ENCODE data around the gene DCLK1.
"Not testable (repeated sequence)": the region's sequence is repeated elsewhere in the genome, so short reads cannot be mapped to it uniquely, and the experiment has no call there.

Gene DCLK1

GRCh38 chr13:36132376-36132775 is 1.2 kb upstream of the DCLK1 start:
- DNase-seq (ENCODE audit: extremely low read depth in 1 of 2, low read depth in 1 of 2): no peak

- no peak for DNase-seq (ENCODE audit: extremely low read depth in 1 of 2, low read depth in 1 of 2)
Observed at GRCh38 chr13:36131931-36132297, 732 bp upstream of the DCLK1 start.

GRCh38 chr13:36130552-36131221 is 495 bp downstream of the DCLK1 start:
- no peak for DNase-seq (ENCODE audit: extremely low read depth in 1 of 2, low read depth in 1 of 2)

- DNase-seq (ENCODE audit: extremely low read depth in 1 of 2, low read depth in 1 of 2): no peak
Observed at GRCh38 chr13:36130193-36130551, 1.0 kb downstream of the DCLK1 start.

- no peak for DNase-seq (ENCODE audit: extremely low read depth in 1 of 2, low read depth in 1 of 2)
Observed at GRCh38 chr13:36129539-36129938, 1.6 kb downstream of the DCLK1 start.

- no peak for DNase-seq (ENCODE audit: extremely low read depth in 1 of 2, low read depth in 1 of 2)
Observed at GRCh38 chr13:36126491-36126890, 4.7 kb downstream of the DCLK1 start.

GRCh38 chr13:36125841-36126240 is 5.3 kb downstream of the DCLK1 start:
- no peak for DNase-seq (ENCODE audit: extremely low read depth in 1 of 2, low read depth in 1 of 2)

GRCh38 chr13:36124236-36124822 is 6.9 kb downstream of the DCLK1 start:
- no peak for DNase-seq (ENCODE audit: extremely low read depth in 1 of 2, low read depth in 1 of 2)

GRCh38 chr13:36115306-36115705 is 15.9 kb downstream of the DCLK1 start:
- no peak for DNase-seq (ENCODE audit: extremely low read depth in 1 of 2, low read depth in 1 of 2)

GRCh38 chr13:36114233-36114632 is 16.9 kb downstream of the DCLK1 start:
- no peak for DNase-seq (ENCODE audit: extremely low read depth in 1 of 2, low read depth in 1 of 2)

- DNase-seq (ENCODE audit: extremely low read depth in 1 of 2, low read depth in 1 of 2): no peak
Observed at GRCh38 chr13:36108954-36109353, 22.2 kb downstream of the DCLK1 start.

- DNase-seq (ENCODE audit: extremely low read depth in 1 of 2, low read depth in 1 of 2): no peak
Observed at GRCh38 chr13:36108342-36108741, 22.8 kb downstream of the DCLK1 start.

GRCh38 chr13:36107521-36107920 is 23.7 kb downstream of the DCLK1 start:
- no peak for DNase-seq (ENCODE audit: extremely low read depth in 1 of 2, low read depth in 1 of 2)

GRCh38 chr13:36105726-36106125 is 25.5 kb downstream of the DCLK1 start:
- no peak for DNase-seq (ENCODE audit: extremely low read depth in 1 of 2, low read depth in 1 of 2)

GRCh38 chr13:36102721-36103120 is 28.5 kb downstream of the DCLK1 start:
- DNase-seq (ENCODE audit: extremely low read depth in 1 of 2, low read depth in 1 of 2): no peak

- DNase-seq (ENCODE audit: extremely low read depth in 1 of 2, low read depth in 1 of 2): not testable (repeated sequence)
Observed at GRCh38 chr13:36101907-36102306, 29.3 kb downstream of the DCLK1 start.

GRCh38 chr13:36101157-36101556 is 30.0 kb downstream of the DCLK1 start:
- DNase-seq (ENCODE audit: extremely low read depth in 1 of 2, low read depth in 1 of 2): no peak

- no peak for DNase-seq (ENCODE audit: extremely low read depth in 1 of 2, low read depth in 1 of 2)
Observed at GRCh38 chr13:36098080-36098479, 33.1 kb downstream of the DCLK1 start.

- no peak for DNase-seq (ENCODE audit: extremely low read depth in 1 of 2, low read depth in 1 of 2)
Observed at GRCh38 chr13:36096461-36097416, 34.4 kb downstream of the DCLK1 start.

GRCh38 chr13:36094478-36094877 is 36.7 kb downstream of the DCLK1 start:
- no peak for DNase-seq (ENCODE audit: extremely low read depth in 1 of 2, low read depth in 1 of 2)

GRCh38 chr13:36090592-36090991 is 40.6 kb downstream of the DCLK1 start:
- DNase-seq (ENCODE audit: extremely low read depth in 1 of 2, low read depth in 1 of 2): no peak

GRCh38 chr13:36089130-36089647 is 42.0 kb downstream of the DCLK1 start:
- no peak for DNase-seq (ENCODE audit: extremely low read depth in 1 of 2, low read depth in 1 of 2)
